Activated CD4-positive, alpha-beta memory T cell treated with anti-CD3 and anti-CD28 coated beads for 36 hours (primary cell): ENCODE results near the gene IL27RA. TPM values are rescaled to one million over a fixed set of nuclear protein-coding genes. Genes with fewer than 3 reads are reported as not detected.

Experiments used
- CTCF ChIA-PET: fragments of 350-600 bp; sonication (Branson Sonifier 250); formaldehyde crosslinking; loops from one replicate; lab custom pipeline; 2021; ENCODE audit warnings: antibody characterized with exemption, inconsistent platforms; lab: Charles Lee
- POLR2A ChIA-PET: fragments of 350-600 bp; sonication (Branson Sonifier 250); formaldehyde crosslinking; loops from one replicate; lab custom pipeline; 2021; ENCODE audit warnings: antibody characterized with exemption; lab: Charles Lee
- DNase-seq: peaks from one replicate; pipeline ENCODE4 v3.0.0-alpha.2; 2020
- H3K27ac Mint-ChIP-seq: one replicate; pipeline ENCODE4 v1.8.0; 2021; ENCODE audit warnings: mixed read lengths
- H3K27me3 Mint-ChIP-seq: one replicate; pipeline ENCODE4 v1.8.0; 2021; ENCODE audit warnings: mixed read lengths
- H3K36me3 Mint-ChIP-seq: one replicate; pipeline ENCODE4 v1.8.0; 2021; ENCODE audit warnings: mixed read lengths
- H3K4me1 Mint-ChIP-seq: one replicate; pipeline ENCODE4 v1.8.0; 2021; ENCODE audit warnings: low read depth, mixed read lengths
- H3K4me3 Mint-ChIP-seq: one replicate; pipeline ENCODE4 v1.8.0; 2021; ENCODE audit warnings: mild to moderate bottlenecking, mixed read lengths
- H3K9me3 Mint-ChIP-seq: one replicate; pipeline ENCODE4 v1.8.0; 2021; ENCODE audit warnings: mixed read lengths
- intact Hi-C: fragments of 100-400 bp; cut with micrococcal nuclease; formaldehyde crosslinking; loops from one replicate; pipeline ENCODE4 v1.15.1; 2023
- total RNA-seq, 2 experiments: library from RNA; stranded (reverse); gene quantifications; one replicate each; pipeline ENCODE4 v1.2.3, GENCODE V29; 2021

The IL27RA gene
- total RNA-seq, 2 experiments from 2014 or later: 61.9 to 62.0 TPM

- POLR2A ChIA-PET: no interaction called here
- intact Hi-C loops: no loop called here
- Mint-ChIP-seq H3K27me3 (no peaks in the 10 kb centered on the region), H3K9me3 (peaks cover 7% of the 10 kb centered on the region), H3K27ac (no peak overlapping the region), H3K4me3 (no peak overlapping the region), H3K4me1 (peaks cover 9% of the 10 kb centered on the region), H3K36me3 (peaks cover 39% of the 10 kb centered on the region)
- no peak for DNase-seq
- CTCF ChIA-PET: interaction anchor here (1.0 to 1.6 kb wide), 3 partner anchors 19 to 172 kb away, joined by 3 to 5 read pairs (median 4); partner anchors contain the start of gene MISP3
Measured at GRCh38 chr19:14053032-14053431, 21.5 kb downstream of the IL27RA start.

- H3K4me1 Mint-ChIP-seq: peaks cover 10% of the 10 kb centered on the region
Measured at GRCh38 chr19:14053500-14053899, 21.9 kb downstream of the IL27RA start.

GRCh38 chr19:14054099-14054498, 22.5 kb downstream of the IL27RA start:
- Mint-ChIP-seq H3K4me3 (no peak overlapping the region), H3K4me1 (peaks cover 15% of the 10 kb centered on the region), H3K27me3 (peaks cover 8% of the 10 kb centered on the region), H3K36me3 (peaks cover 29% of the 10 kb centered on the region), H3K9me3 (peaks cover 7% of the 10 kb centered on the region), H3K27ac (no peak overlapping the region)
- DNase-seq: no peak
- POLR2A ChIA-PET: no interaction called here
- CTCF ChIA-PET: interaction anchor here (0.9 to 1.5 kb wide), 2 partner anchors 18 to 214 kb away, joined by 3 to 6 read pairs; partner anchors contain the start of gene MISP3
- intact Hi-C loops: no loop called here

More at GRCh38 chr19:14053500-14053899, 21.9 kb downstream of the IL27RA start:
- Mint-ChIP-seq H3K36me3 (peaks cover 35% of the 10 kb centered on the region), H3K27ac (no peak overlapping the region), H3K4me3 (no peak overlapping the region), H3K27me3 (peaks cover 2% of the 10 kb centered on the region), H3K9me3 (peaks cover 7% of the 10 kb centered on the region)
- ChIA-PET CTCF (interaction anchor here (1.0 to 1.6 kb wide), 3 partner anchors 18 to 173 kb away, joined by 3 to 6 read pairs (median 4); partner anchors contain the start of gene MISP3), POLR2A (no interaction called here)
- intact Hi-C loops: no loop called here
- DNase-seq: no peak

- Mint-ChIP-seq H3K27ac (no peak overlapping the region), H3K4me3 (no peak overlapping the region), H3K9me3 (peaks cover 7% of the 10 kb centered on the region), H3K36me3 (peaks cover 28% of the 10 kb centered on the region), H3K4me1 (peaks cover 15% of the 10 kb centered on the region), H3K27me3 (peaks cover 11% of the 10 kb centered on the region)
- POLR2A ChIA-PET: no interaction called here
- DNase-seq: no peak
- CTCF ChIA-PET: interaction anchor here (0.9 to 1.5 kb wide), 2 partner anchors 17 to 215 kb away, joined by 3 to 6 read pairs; partner anchors contain the start of gene MISP3
- intact Hi-C loops: loop anchor here (5.0 kb wide), 1 partner anchor 152 kb away; no protein-coding TSS in a partner anchor
Measured at GRCh38 chr19:14054721-14055120, 23.2 kb downstream of the IL27RA start.

GRCh38 chr19:14055396-14055795, 23.8 kb downstream of the IL27RA start:
- Mint-ChIP-seq H3K27me3 (peaks cover 12% of the 10 kb centered on the region), H3K9me3 (peaks cover 7% of the 10 kb centered on the region)

GRCh38 chr19:14056069-14056666, 24.6 kb downstream of the IL27RA start:
- H3K36me3 Mint-ChIP-seq: peaks cover 16% of the 10 kb centered on the region
- peaks cover 15% of the 10 kb centered on the region for H3K4me1 Mint-ChIP-seq
- intact Hi-C loops: loop anchor here (5.0 kb wide), 1 partner anchor 154 kb away; no protein-coding TSS in a partner anchor
- POLR2A ChIA-PET: no interaction called here
- DNase-seq: no peak
- CTCF ChIA-PET: interaction anchor here (0.7 to 5.6 kb wide), 3 partner anchors 9 to 292 kb away, joined by 3 to 99 read pairs (median 4); no protein-coding TSS in a partner anchor
- H3K4me3 Mint-ChIP-seq: no peak overlapping the region
- H3K9me3 Mint-ChIP-seq: peaks cover 7% of the 10 kb centered on the region
- H3K27ac Mint-ChIP-seq: no peak overlapping the region
- H3K27me3 Mint-ChIP-seq: peaks cover 12% of the 10 kb centered on the region

More at GRCh38 chr19:14055396-14055795, 23.8 kb downstream of the IL27RA start:
- POLR2A ChIA-PET: no interaction called here
- Mint-ChIP-seq H3K27ac (no peak overlapping the region), H3K4me3 (no peak overlapping the region), H3K4me1 (peaks cover 15% of the 10 kb centered on the region), H3K36me3 (peaks cover 23% of the 10 kb centered on the region)
- intact Hi-C loops: loop anchor here (5.0 kb wide), 1 partner anchor 153 kb away; no protein-coding TSS in a partner anchor
- CTCF ChIA-PET: no interaction called here
- DNase-seq: no peak

GRCh38 chr19:14056741-14057356, 25.3 kb downstream of the IL27RA start:
- peak overlapping the region; percentile 23 for H3K4me3 Mint-ChIP-seq
- peaks cover 15% of the 10 kb centered on the region for H3K4me1 Mint-ChIP-seq
- H3K36me3 Mint-ChIP-seq: peaks cover 12% of the 10 kb centered on the region

GRCh38 chr19:14058182-14059092, 26.9 kb downstream of the IL27RA start:
- Mint-ChIP-seq H3K27me3 (peaks cover 15% of the 10 kb centered on the region), H3K36me3 (no peaks in the 10 kb centered on the region), H3K27ac (no peak overlapping the region), H3K4me1 (peaks cover 15% of the 10 kb centered on the region), H3K4me3 (peak overlapping the region; percentile 62), H3K9me3 (no peaks in the 10 kb centered on the region)
- ChIA-PET POLR2A (no interaction called here), CTCF (interaction anchor here (0.6 to 5.6 kb wide), 31 partner anchors 12 to 1296 kb away, joined by 3 to 99 read pairs (median 5); partner anchors contain the start of genes ASF1B, IL27RA, MISP3 and NANOS3)
- no peak for DNase-seq
- intact Hi-C loops: loop anchor here (5.0 kb wide), 1 partner anchor 156 kb away; no protein-coding TSS in a partner anchor

More at GRCh38 chr19:14056741-14057356, 25.3 kb downstream of the IL27RA start:
- H3K9me3 Mint-ChIP-seq: peaks cover 7% of the 10 kb centered on the region
- H3K27ac Mint-ChIP-seq: no peak overlapping the region
- intact Hi-C loops: loop anchor here (5.0 kb wide), 1 partner anchor 155 kb away; no protein-coding TSS in a partner anchor
- DNase-seq: no peak
- CTCF ChIA-PET: interaction anchor here (0.7 to 5.6 kb wide), 8 partner anchors 10 to 1295 kb away, joined by 3 to 99 read pairs (median 5); partner anchors contain the start of genes ASF1B, MISP3 and NANOS3
- H3K27me3 Mint-ChIP-seq: peaks cover 13% of the 10 kb centered on the region
- POLR2A ChIA-PET: no interaction called here

GRCh38 chr19:14059093-14059480, 27.5 kb downstream of the IL27RA start:
- DNase-seq: peak; percentile 62
- no peak overlapping the region for H3K4me3 Mint-ChIP-seq
- H3K27me3 Mint-ChIP-seq: peaks cover 15% of the 10 kb centered on the region
- H3K27ac Mint-ChIP-seq: no peak overlapping the region
- CTCF ChIA-PET: interaction anchor here (0.6 to 5.6 kb wide), 34 partner anchors 12 to 723 kb away, joined by 3 to 99 read pairs (median 4); partner anchors contain the start of genes ASF1B, IL27RA, MISP3 and NANOS3
- no peaks in the 10 kb centered on the region for H3K9me3 Mint-ChIP-seq
- POLR2A ChIA-PET: no interaction called here
- intact Hi-C loops: loop anchor here (5.0 kb wide), 1 partner anchor 157 kb away; no protein-coding TSS in a partner anchor
- H3K36me3 Mint-ChIP-seq: no peaks in the 10 kb centered on the region
- peaks cover 15% of the 10 kb centered on the region for H3K4me1 Mint-ChIP-seq

- H3K27ac Mint-ChIP-seq: no peak overlapping the region
- H3K9me3 Mint-ChIP-seq: no peaks in the 10 kb centered on the region
- DNase-seq: no peak
- ChIA-PET CTCF (interaction anchor here (0.7 to 5.6 kb wide), 25 partner anchors 12 to 183 kb away, joined by 3 to 99 read pairs (median 6); partner anchors contain the start of genes ASF1B, IL27RA, MISP3 and NANOS3), POLR2A (no interaction called here)
- no peaks in the 10 kb centered on the region for H3K36me3 Mint-ChIP-seq
- intact Hi-C loops: loop anchor here (5.0 kb wide), 1 partner anchor 157 kb away; no protein-coding TSS in a partner anchor
- H3K4me1 Mint-ChIP-seq: peaks cover 15% of the 10 kb centered on the region
- peaks cover 15% of the 10 kb centered on the region for H3K27me3 Mint-ChIP-seq
- H3K4me3 Mint-ChIP-seq: no peak overlapping the region
Measured at GRCh38 chr19:14059652-14060155, 28.1 kb downstream of the IL27RA start.
